Caco-2 (cell line): ENCODE measurements around the gene IQUB. TPM values are rescaled to one million over a fixed set of nuclear protein-coding genes. Genes with fewer than 3 reads are reported as not detected.

ENCODE experiments used
- BruUV-seq: library from RNA; stranded (reverse); fragments of 400-500 nt; replicated peaks from 2 replicates; lab custom pipeline; 2021; lab: Mats Ljungman, UMichigan
- CTCF ChIA-PET: fragments of 300-600 bp; sonication (Branson Sonifier 250); formaldehyde crosslinking; loops from one replicate; lab custom pipeline; 2022; ENCODE audit warnings: antibody characterized with exemption; lab: Charles Lee
- POLR2A ChIA-PET: fragments of 300-600 bp; sonication (Branson Sonifier 250); formaldehyde crosslinking; loops from one replicate; lab custom pipeline; 2022; ENCODE audit warnings: antibody characterized with exemption; lab: Charles Lee
- DNase-seq, 2 experiments: peaks; one replicate each; pipeline versions ENCODE4 v3.0.0 to v3.0.0-alpha.2; 2020 to 2022
- H3K27me3 ChIP-seq: replicated peaks from 2 replicates; pipeline ENCODE4 v1.6.0; 2011; ENCODE audit warnings: low read length; ENCODE audit not compliant: control insufficient read depth, insufficient read depth
- H3K36me3 ChIP-seq: 2 replicates; pipeline ENCODE4 v1.5.1; 2011; ENCODE audit warnings: low read length; ENCODE audit not compliant: control insufficient read depth, insufficient read depth
- H3K4me1 ChIP-seq: fragments of 250-450 bp; sonication (Bioruptor Pico); 2 replicates; pipeline ENCODE4 v1.5.1; 2020; ENCODE audit warnings: mild to moderate bottlenecking
- H3K4me3 ChIP-seq: 2 replicates; pipeline ENCODE4 v1.5.1; 2011; ENCODE audit warnings: low read depth, mild to moderate bottlenecking, control low read depth, low read length
- H3K9me3 ChIP-seq: fragments of 250-450 bp; sonication (Bioruptor Pico); 2 replicates; pipeline ENCODE4 v1.5.1; 2020; ENCODE audit warnings: mild to moderate bottlenecking, moderate library complexity
- H3K27ac Mint-ChIP-seq: one replicate; pipeline ENCODE4 v1.8.0; 2022; ENCODE audit warnings: mixed read lengths; ENCODE audit not compliant: unreplicated experiment
- H3K27me3 Mint-ChIP-seq: one replicate; pipeline ENCODE4 v1.8.0; 2022; ENCODE audit warnings: mixed read lengths; ENCODE audit not compliant: insufficient read depth, unreplicated experiment
- H3K36me3 Mint-ChIP-seq: one replicate; pipeline ENCODE4 v1.8.0; 2022; ENCODE audit warnings: mild to moderate bottlenecking, mixed read lengths; ENCODE audit not compliant: insufficient read depth, unreplicated experiment
- H3K4me1 Mint-ChIP-seq: one replicate; pipeline ENCODE4 v1.8.0; 2022; ENCODE audit warnings: low read depth, mixed read lengths; ENCODE audit not compliant: unreplicated experiment
- H3K4me3 Mint-ChIP-seq: one replicate; pipeline ENCODE4 v1.8.0; 2022; ENCODE audit warnings: mild to moderate bottlenecking, moderate library complexity, mixed read lengths; ENCODE audit not compliant: unreplicated experiment
- H3K9me3 Mint-ChIP-seq: one replicate; pipeline ENCODE4 v1.8.0; 2022; ENCODE audit warnings: mixed read lengths; ENCODE audit not compliant: unreplicated experiment
- intact Hi-C: fragments of 100-400 bp; cut with micrococcal nuclease; formaldehyde crosslinking; loops from one replicate; pipeline ENCODE4 v1.10.0; 2022; ENCODE audit not compliant: unreplicated experiment
- total RNA-seq: library from RNA; stranded (reverse); gene quantifications from 2 replicates; pipeline ENCODE4 v1.2.3, GENCODE V29; 2022
- TF ChIP-seq, protein P1 (sequence below), 2 experiments: fragments of 200-600 bp in 1 of 2; IDR thresholded peaks; 1 replicate in 1 of 2; 2 replicates in 1 of 2; pipeline versions ENCODE4 v1.5.1 to v1.8.0; 2011 to 2022; ENCODE audit warnings: antibody characterized with exemption in 1 of 2, control low read depth in 1 of 2, inconsistent platforms in 1 of 2, low read depth in 1 of 2, low read length in 1 of 2, mild to moderate bottlenecking in 1 of 2, moderate library complexity in 1 of 2; ENCODE audit not compliant: insufficient read depth in 1 of 2, severe bottlenecking in 1 of 2, unreplicated experiment in 1 of 2

The IQUB gene
- total RNA-seq, 1 experiment from 2014 or later = 0.39 TPM

DNA sequence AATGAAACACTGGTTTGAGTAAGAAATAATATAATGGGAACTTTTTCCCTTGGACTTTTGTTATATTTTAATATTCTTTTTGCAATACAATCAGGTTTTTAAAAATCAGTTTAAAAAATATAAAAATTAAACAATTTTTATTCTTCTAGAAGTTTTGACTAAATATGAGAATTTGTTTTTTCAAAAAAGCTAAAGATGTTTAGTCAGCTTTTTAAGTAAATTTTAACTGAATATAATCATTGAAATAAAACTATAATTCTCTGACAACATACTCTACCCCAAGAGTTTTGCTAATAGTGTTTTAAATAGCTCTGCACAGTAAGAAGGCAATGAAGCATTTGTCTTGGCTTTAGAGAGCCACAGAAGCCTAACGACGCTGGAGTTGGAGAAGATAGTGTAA is 70.5 kb downstream of the IQUB start:
- POLR2A ChIA-PET = no interaction called here
- H3K36me3 Mint-ChIP-seq = no peaks in the 10 kb centered on the region
- no peaks in the 10 kb centered on the region for H3K9me3 Mint-ChIP-seq
- H3K36me3 ChIP-seq = no peaks in the 10 kb centered on the region
- H3K27me3 Mint-ChIP-seq = no peaks in the 10 kb centered on the region
- H3K9me3 ChIP-seq = no peaks in the 10 kb centered on the region
- no peak overlapping the region for H3K4me3 ChIP-seq
- no peak overlapping the region for H3K4me3 Mint-ChIP-seq
- intact Hi-C loops = no loop called here
- no peak overlapping the region for H3K27ac Mint-ChIP-seq
- no peak for DNase-seq
- CTCF ChIA-PET = no interaction called here
- no TSS peak for BruUV-seq
- no peaks in the 10 kb centered on the region for H3K27me3 ChIP-seq
- no peaks in the 10 kb centered on the region for H3K4me1 Mint-ChIP-seq
- TF ChIP-seq, protein P1, sequence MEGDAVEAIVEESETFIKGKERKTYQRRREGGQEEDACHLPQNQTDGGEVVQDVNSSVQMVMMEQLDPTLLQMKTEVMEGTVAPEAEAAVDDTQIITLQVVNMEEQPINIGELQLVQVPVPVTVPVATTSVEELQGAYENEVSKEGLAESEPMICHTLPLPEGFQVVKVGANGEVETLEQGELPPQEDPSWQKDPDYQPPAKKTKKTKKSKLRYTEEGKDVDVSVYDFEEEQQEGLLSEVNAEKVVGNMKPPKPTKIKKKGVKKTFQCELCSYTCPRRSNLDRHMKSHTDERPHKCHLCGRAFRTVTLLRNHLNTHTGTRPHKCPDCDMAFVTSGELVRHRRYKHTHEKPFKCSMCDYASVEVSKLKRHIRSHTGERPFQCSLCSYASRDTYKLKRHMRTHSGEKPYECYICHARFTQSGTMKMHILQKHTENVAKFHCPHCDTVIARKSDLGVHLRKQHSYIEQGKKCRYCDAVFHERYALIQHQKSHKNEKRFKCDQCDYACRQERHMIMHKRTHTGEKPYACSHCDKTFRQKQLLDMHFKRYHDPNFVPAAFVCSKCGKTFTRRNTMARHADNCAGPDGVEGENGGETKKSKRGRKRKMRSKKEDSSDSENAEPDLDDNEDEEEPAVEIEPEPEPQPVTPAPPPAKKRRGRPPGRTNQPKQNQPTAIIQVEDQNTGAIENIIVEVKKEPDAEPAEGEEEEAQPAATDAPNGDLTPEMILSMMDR (IDR thresholded peaks at IDR 0.05; ENCODE audit: insufficient read depth in 1 of 2, low read depth in 1 of 2, low read length in 1 of 2, severe bottlenecking in 1 of 2, unreplicated experiment in 1 of 2) = no peak
- H3K4me1 ChIP-seq = no peaks in the 10 kb centered on the region

- ChIA-PET POLR2A (no interaction called here), CTCF (no interaction called here)
- no peaks in the 10 kb centered on the region for H3K27me3 Mint-ChIP-seq
- no peaks in the 10 kb centered on the region for H3K4me1 Mint-ChIP-seq
- no peaks in the 10 kb centered on the region for H3K36me3 Mint-ChIP-seq
- H3K4me3 Mint-ChIP-seq = no peak overlapping the region
- DNase-seq = no peak
- no peaks in the 10 kb centered on the region for H3K4me1 ChIP-seq
- H3K27ac Mint-ChIP-seq = no peak overlapping the region
- H3K9me3 ChIP-seq = no peaks in the 10 kb centered on the region
- H3K27me3 ChIP-seq = no peaks in the 10 kb centered on the region
- no peak overlapping the region for H3K4me3 ChIP-seq
- H3K9me3 Mint-ChIP-seq = no peaks in the 10 kb centered on the region
- intact Hi-C loops = no loop called here
- TF ChIP-seq, protein P1 (IDR thresholded peaks at IDR 0.05; ENCODE audit: insufficient read depth in 1 of 2, low read depth in 1 of 2, low read length in 1 of 2, severe bottlenecking in 1 of 2, unreplicated experiment in 1 of 2) = no peak
- H3K36me3 ChIP-seq = no peaks in the 10 kb centered on the region
- no TSS peak for BruUV-seq
Measured at GRCh38 chr7:123460616-123461015, 73.8 kb downstream of the IQUB start.

- Mint-ChIP-seq H3K27ac (no peak overlapping the region), H3K36me3 (no peaks in the 10 kb centered on the region), H3K27me3 (no peaks in the 10 kb centered on the region), H3K4me1 (no peaks in the 10 kb centered on the region), H3K9me3 (peaks cover 9% of the 10 kb centered on the region), H3K4me3 (no peak overlapping the region)
- intact Hi-C loops = no loop called here
- CTCF ChIA-PET = no interaction called here
- TF ChIP-seq, protein P1 (IDR thresholded peaks at IDR 0.05; ENCODE audit: insufficient read depth in 1 of 2, low read depth in 1 of 2, low read length in 1 of 2, severe bottlenecking in 1 of 2, unreplicated experiment in 1 of 2) = no peak
- Histone ChIP-seq H3K27me3 (no peaks in the 10 kb centered on the region), H3K4me3 (no peak overlapping the region), H3K9me3 (no peaks in the 10 kb centered on the region; the same call in 1 of the 2 replicates), H3K36me3 (no peaks in the 10 kb centered on the region), H3K4me1 (no peaks in the 10 kb centered on the region)
- DNase-seq = no peak
- POLR2A ChIA-PET = no interaction called here
- BruUV-seq = no TSS peak
Measured at GRCh38 chr7:123455965-123456470, 78.4 kb downstream of the IQUB start.
